NK-92 (cell line): ENCODE data around the gene AFDN.

Source experiments
- DNase-seq: peaks from one replicate; lab custom pipeline; 2025; ENCODE audit not compliant: unreplicated experiment; lab: John Stamatoyannopoulos, UW

Gene AFDN

GRCh38 chr6:167870321-167870720 is 43.6 kb downstream of the AFDN start:
- no peak for DNase-seq

- DNase-seq: no peak
These were observed 46.0 kb downstream of the AFDN start for GRCh38 chr6:167872538-167873210.

GRCh38 chr6:167877994-167878779 is 51.5 kb downstream of the AFDN start:
- no peak for DNase-seq

GRCh38 chr6:167879612-167880011 is 52.9 kb downstream of the AFDN start:
- no peak for DNase-seq

- no peak for DNase-seq
These were observed 54.6 kb downstream of the AFDN start for GRCh38 chr6:167881327-167881726.

GRCh38 chr6:167882244-167882643 is 55.5 kb downstream of the AFDN start:
- DNase-seq: no peak

GRCh38 chr6:167888098-167888497 is 61.4 kb downstream of the AFDN start:
- DNase-seq: no peak

GRCh38 chr6:167892835-167893815 is 66.4 kb downstream of the AFDN start:
- no peak for DNase-seq

GRCh38 chr6:167894965-167895364 is 68.3 kb downstream of the AFDN start:
- DNase-seq: no peak

GRCh38 chr6:167896648-167897047 is 69.9 kb downstream of the AFDN start:
- DNase-seq: no peak

- DNase-seq: no peak
These were observed 72.1 kb downstream of the AFDN start for GRCh38 chr6:167898673-167899311.

GRCh38 chr6:167904791-167905190 is 78.1 kb downstream of the AFDN start:
- DNase-seq: no peak

GRCh38 chr6:167906899-167907298 is 80.2 kb downstream of the AFDN start:
- DNase-seq: no peak

- DNase-seq: no peak
These were observed 81.3 kb downstream of the AFDN start for GRCh38 chr6:167907837-167908681.

GRCh38 chr6:167910007-167910406 is 83.3 kb downstream of the AFDN start:
- DNase-seq: no peak

- no peak for DNase-seq
These were observed 83.9 kb downstream of the AFDN start for GRCh38 chr6:167910652-167911051.

- DNase-seq: no peak
These were observed 85.8 kb downstream of the AFDN start for GRCh38 chr6:167912494-167912893.

GRCh38 chr6:167913699-167914098 is 87.0 kb downstream of the AFDN start:
- no peak for DNase-seq

- DNase-seq: no peak
These were observed 88.4 kb downstream of the AFDN start for GRCh38 chr6:167915139-167915538.

GRCh38 chr6:167917551-167918154 is 90.9 kb downstream of the AFDN start:
- DNase-seq: no peak
